B cell (primary cell): ENCODE results near the gene BRINP3.

Source experiments
- EZH2 ChIP-seq: IDR thresholded peaks from 2 replicates; pipeline ENCODE4 v1.6.1; 2012; ENCODE audit warnings: borderline replicate concordance, low read depth, mild to moderate bottlenecking, moderate library complexity, low read length; ENCODE audit not compliant: insufficient read depth, poor library complexity, severe bottlenecking
- TF ChIP-seq, protein P1 (sequence below): fragments of 200-600 bp; IDR thresholded peaks from one replicate; pipeline ENCODE4 v1.8.0; 2022; ENCODE audit warnings: antibody characterized with exemption, mild to moderate bottlenecking

DNA sequence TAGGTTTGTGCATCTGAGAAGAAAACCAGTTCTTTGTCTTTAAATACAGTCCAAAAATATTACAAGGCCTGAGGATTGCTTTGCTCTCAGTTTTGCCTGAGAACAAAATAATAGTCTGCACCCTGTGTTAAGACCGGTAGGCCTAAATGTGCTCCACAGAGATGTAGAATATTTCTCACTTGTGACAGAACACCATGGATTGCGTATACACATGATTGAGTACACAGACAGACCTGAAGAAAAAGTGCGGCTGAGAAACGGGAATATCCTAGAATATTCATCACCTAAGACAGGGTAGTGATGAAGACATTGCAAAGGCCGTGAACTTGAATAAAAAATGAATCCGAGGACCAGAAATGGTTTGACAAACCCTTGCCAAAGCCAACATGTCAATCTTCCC, 155.4 kb downstream of the BRINP3 start:
- TF ChIP-seq, protein P1, sequence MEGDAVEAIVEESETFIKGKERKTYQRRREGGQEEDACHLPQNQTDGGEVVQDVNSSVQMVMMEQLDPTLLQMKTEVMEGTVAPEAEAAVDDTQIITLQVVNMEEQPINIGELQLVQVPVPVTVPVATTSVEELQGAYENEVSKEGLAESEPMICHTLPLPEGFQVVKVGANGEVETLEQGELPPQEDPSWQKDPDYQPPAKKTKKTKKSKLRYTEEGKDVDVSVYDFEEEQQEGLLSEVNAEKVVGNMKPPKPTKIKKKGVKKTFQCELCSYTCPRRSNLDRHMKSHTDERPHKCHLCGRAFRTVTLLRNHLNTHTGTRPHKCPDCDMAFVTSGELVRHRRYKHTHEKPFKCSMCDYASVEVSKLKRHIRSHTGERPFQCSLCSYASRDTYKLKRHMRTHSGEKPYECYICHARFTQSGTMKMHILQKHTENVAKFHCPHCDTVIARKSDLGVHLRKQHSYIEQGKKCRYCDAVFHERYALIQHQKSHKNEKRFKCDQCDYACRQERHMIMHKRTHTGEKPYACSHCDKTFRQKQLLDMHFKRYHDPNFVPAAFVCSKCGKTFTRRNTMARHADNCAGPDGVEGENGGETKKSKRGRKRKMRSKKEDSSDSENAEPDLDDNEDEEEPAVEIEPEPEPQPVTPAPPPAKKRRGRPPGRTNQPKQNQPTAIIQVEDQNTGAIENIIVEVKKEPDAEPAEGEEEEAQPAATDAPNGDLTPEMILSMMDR: no peak
- TF ChIP-seq EZH2: no peak
